Germinal center (tissue), 1 donor: Measurements from ENCODE around the gene CSF1R.
A peak's percentile ranks its signal among the peaks of the same experiment; 100 is the strongest.
"Not testable (repeated sequence)": the region's sequence is repeated elsewhere in the genome, so short reads cannot be mapped to it uniquely, and the experiment has no call there.

ENCODE experiments used
- DNase-seq: peaks from one replicate; pipeline ENCODE4 v3.0.0; 2012; ENCODE audit warnings: mixed read lengths, low spot score

The CSF1R gene

GRCh38 chr5:150103678-150104549 lies 17.6 kb upstream of the CSF1R start:
- DNase-seq: no peak

GRCh38 chr5:150101023-150101422 lies 14.7 kb upstream of the CSF1R start:
- no peak for DNase-seq

- DNase-seq: no peak
These were observed 10.8 kb upstream of the CSF1R start for GRCh38 chr5:150097152-150097551.

- DNase-seq: no peak
These were observed 5.9 kb upstream of the CSF1R start for GRCh38 chr5:150092159-150092787.

GRCh38 chr5:150085191-150085912 lies 1.0 kb downstream of the CSF1R start:
- no peak for DNase-seq

- DNase-seq: not testable (repeated sequence)
These were observed 1.6 kb downstream of the CSF1R start for GRCh38 chr5:150084754-150085153.

GRCh38 chr5:150082889-150083288 lies 3.5 kb downstream of the CSF1R start:
- no peak for DNase-seq

- no peak for DNase-seq
These were observed 4.0 kb downstream of the CSF1R start for GRCh38 chr5:150082374-150082773.

- peak; percentile 64 for DNase-seq
These were observed 4.6 kb downstream of the CSF1R start for GRCh38 chr5:150081541-150082283.

- DNase-seq: no peak
These were observed 5.5 kb downstream of the CSF1R start for GRCh38 chr5:150080696-150081435.

GRCh38 chr5:150079909-150080461 lies 6.4 kb downstream of the CSF1R start:
- no peak for DNase-seq

GRCh38 chr5:150078802-150079689 lies 7.3 kb downstream of the CSF1R start:
- no peak for DNase-seq

- DNase-seq: no peak
These were observed 8.2 kb downstream of the CSF1R start for GRCh38 chr5:150077996-150078801.

- no peak for DNase-seq
These were observed 9.3 kb downstream of the CSF1R start for GRCh38 chr5:150077060-150077459.

GRCh38 chr5:150075806-150076205 lies 10.5 kb downstream of the CSF1R start:
- DNase-seq: no peak

- no peak for DNase-seq
These were observed 11.1 kb downstream of the CSF1R start for GRCh38 chr5:150075233-150075632.

- DNase-seq: no peak
These were observed 12.7 kb downstream of the CSF1R start for GRCh38 chr5:150073677-150074076.

GRCh38 chr5:150073086-150073625 lies 13.2 kb downstream of the CSF1R start:
- no peak for DNase-seq

- DNase-seq: no peak
These were observed 15.5 kb downstream of the CSF1R start for GRCh38 chr5:150070821-150071220.
